GM21381 (cell line): ENCODE measurements around the gene BMPR1B.

ENCODE experiments used
- ATAC-seq: cut with Tn5 transposase; IDR thresholded peaks from one replicate; pipeline ENCODE4 v1.9.1; 2021; ENCODE audit warnings: mild to moderate bottlenecking, moderate library complexity; ENCODE audit not compliant: unreplicated experiment

The BMPR1B gene

GRCh38 chr4:94762326-94762725 is 4.6 kb downstream of the BMPR1B start:
- no peak for ATAC-seq

- no peak for ATAC-seq
These were observed 5.2 kb downstream of the BMPR1B start for GRCh38 chr4:94763005-94763404.

GRCh38 chr4:94763500-94763899 is 5.7 kb downstream of the BMPR1B start:
- ATAC-seq: no peak

GRCh38 chr4:94764069-94764468 is 6.3 kb downstream of the BMPR1B start:
- no peak for ATAC-seq

- ATAC-seq: no peak
These were observed 7.4 kb downstream of the BMPR1B start for GRCh38 chr4:94765174-94765573.

GRCh38 chr4:94765648-94766047 is 7.9 kb downstream of the BMPR1B start:
- ATAC-seq: no peak

- no peak for ATAC-seq
These were observed 9.1 kb downstream of the BMPR1B start for GRCh38 chr4:94766856-94767255.

GRCh38 chr4:94767446-94767845 is 9.7 kb downstream of the BMPR1B start:
- ATAC-seq: no peak

- ATAC-seq: no peak
These were observed 25.0 kb downstream of the BMPR1B start for GRCh38 chr4:94782707-94783106.

GRCh38 chr4:94791701-94792100 is 33.9 kb downstream of the BMPR1B start:
- ATAC-seq: no peak

GRCh38 chr4:94798808-94799207 is 41.1 kb downstream of the BMPR1B start:
- no peak for ATAC-seq

- no peak for ATAC-seq
These were observed 43.3 kb downstream of the BMPR1B start for GRCh38 chr4:94801016-94801415.

- ATAC-seq: no peak
These were observed 44.3 kb downstream of the BMPR1B start for GRCh38 chr4:94802091-94802490.

GRCh38 chr4:94803181-94803580 is 45.4 kb downstream of the BMPR1B start:
- no peak for ATAC-seq

- no peak for ATAC-seq
These were observed 46.9 kb downstream of the BMPR1B start for GRCh38 chr4:94804650-94805049.

GRCh38 chr4:94806376-94806775 is 48.6 kb downstream of the BMPR1B start:
- no peak for ATAC-seq

- ATAC-seq: no peak
These were observed 53.9 kb downstream of the BMPR1B start for GRCh38 chr4:94811643-94812042.

- ATAC-seq: no peak
These were observed 55.5 kb downstream of the BMPR1B start for GRCh38 chr4:94813221-94813620.

GRCh38 chr4:94814237-94814636 is 56.5 kb downstream of the BMPR1B start:
- no peak for ATAC-seq

- no peak for ATAC-seq
These were observed 61.8 kb downstream of the BMPR1B start for GRCh38 chr4:94819371-94820168.

- no peak for ATAC-seq
These were observed 68.5 kb downstream of the BMPR1B start for GRCh38 chr4:94826206-94826605.

- no peak for ATAC-seq
These were observed 69.8 kb downstream of the BMPR1B start for GRCh38 chr4:94827481-94828110.

- ATAC-seq: no peak
These were observed 71.1 kb downstream of the BMPR1B start for GRCh38 chr4:94828882-94829281.
